Parathyroid adenoma (tissue), 2 donors: ENCODE data around the gene ARIH1.

Experiments
- H2AFZ ChIP-seq: fragments of 300-600 bp; sonication (generic); one replicate; pipeline ENCODE4 v1.7.0; 2017; ENCODE audit warnings: antibody characterized with exemption, mild to moderate bottlenecking
- H3K27ac ChIP-seq: fragments of 300-600 bp; sonication (generic); one replicate; pipeline ENCODE4 v1.7.0; 2017
- H3K27me3 ChIP-seq: fragments of 300-600 bp; sonication (generic); one replicate; pipeline ENCODE4 v1.7.0; 2017; ENCODE audit warnings: low read length; ENCODE audit not compliant: control insufficient read depth, insufficient read depth
- H3K36me3 ChIP-seq: fragments of 300-600 bp; sonication (generic); one replicate; pipeline ENCODE4 v1.7.0; 2017; ENCODE audit warnings: low read length; ENCODE audit not compliant: control insufficient read depth, insufficient read depth
- H3K4me1 ChIP-seq: fragments of 300-600 bp; sonication (generic); one replicate; pipeline ENCODE4 v1.7.0; 2017; ENCODE audit warnings: control low read depth
- H3K4me2 ChIP-seq: fragments of 300-600 bp; sonication (generic); one replicate; pipeline ENCODE4 v1.7.0; 2017; ENCODE audit warnings: low read length
- H3K4me3 ChIP-seq: fragments of 300-600 bp; sonication (generic); one replicate; pipeline ENCODE4 v1.7.0; 2017; ENCODE audit warnings: low read depth, low read length
- H3K79me2 ChIP-seq: fragments of 300-600 bp; sonication (generic); one replicate; pipeline ENCODE4 v1.7.0; 2017; ENCODE audit warnings: control low read depth
- H3K9ac ChIP-seq: fragments of 300-600 bp; sonication (generic); one replicate; pipeline ENCODE4 v1.7.0; 2017; ENCODE audit warnings: mild to moderate bottlenecking
- H3K9me3 ChIP-seq: fragments of 300-600 bp; sonication (generic); one replicate; pipeline ENCODE4 v1.7.0; 2017; ENCODE audit warnings: low read length; ENCODE audit not compliant: control insufficient read depth
- TF ChIP-seq, protein P1 (sequence below): fragments of 300-600 bp; sonication (generic); IDR thresholded peaks from one replicate; pipeline ENCODE4 v1.7.0; 2017; ENCODE audit warnings: antibody characterized with exemption, mild to moderate bottlenecking
- donor health status: primary hyperparathyroidism.

ARIH1 gene

DNA sequence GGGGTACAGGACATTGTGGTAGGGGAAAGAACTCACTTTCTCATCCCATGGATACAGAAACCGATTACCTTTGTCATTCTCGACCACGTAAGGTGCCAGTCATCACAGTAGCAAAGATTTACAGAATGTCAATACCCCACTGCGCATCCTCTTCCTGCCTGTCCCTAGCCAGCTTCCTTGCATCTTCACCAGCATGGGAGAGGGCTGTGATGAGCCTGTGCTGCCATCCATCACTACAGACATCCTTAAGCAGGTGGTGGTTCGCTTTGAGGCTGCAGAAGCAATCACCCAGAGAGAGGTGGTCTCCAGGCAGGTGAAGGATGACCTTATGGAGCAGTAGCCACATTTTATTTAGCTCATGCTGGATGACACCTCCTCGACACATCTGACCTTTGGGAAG lies 23.3 kb upstream of the ARIH1 start:
- Histone ChIP-seq H3K9ac (no peak overlapping the region), H2AFZ (no peak overlapping the region), H3K27me3 (no peaks in the 10 kb centered on the region), H3K4me2 (no peak overlapping the region), H3K79me2 (no peaks in the 10 kb centered on the region), H3K4me1 (no peaks in the 10 kb centered on the region), H3K27ac (no peak overlapping the region), H3K9me3 (no peaks in the 10 kb centered on the region), H3K4me3 (no peak overlapping the region), H3K36me3 (no peaks in the 10 kb centered on the region)
- TF ChIP-seq, protein P1, sequence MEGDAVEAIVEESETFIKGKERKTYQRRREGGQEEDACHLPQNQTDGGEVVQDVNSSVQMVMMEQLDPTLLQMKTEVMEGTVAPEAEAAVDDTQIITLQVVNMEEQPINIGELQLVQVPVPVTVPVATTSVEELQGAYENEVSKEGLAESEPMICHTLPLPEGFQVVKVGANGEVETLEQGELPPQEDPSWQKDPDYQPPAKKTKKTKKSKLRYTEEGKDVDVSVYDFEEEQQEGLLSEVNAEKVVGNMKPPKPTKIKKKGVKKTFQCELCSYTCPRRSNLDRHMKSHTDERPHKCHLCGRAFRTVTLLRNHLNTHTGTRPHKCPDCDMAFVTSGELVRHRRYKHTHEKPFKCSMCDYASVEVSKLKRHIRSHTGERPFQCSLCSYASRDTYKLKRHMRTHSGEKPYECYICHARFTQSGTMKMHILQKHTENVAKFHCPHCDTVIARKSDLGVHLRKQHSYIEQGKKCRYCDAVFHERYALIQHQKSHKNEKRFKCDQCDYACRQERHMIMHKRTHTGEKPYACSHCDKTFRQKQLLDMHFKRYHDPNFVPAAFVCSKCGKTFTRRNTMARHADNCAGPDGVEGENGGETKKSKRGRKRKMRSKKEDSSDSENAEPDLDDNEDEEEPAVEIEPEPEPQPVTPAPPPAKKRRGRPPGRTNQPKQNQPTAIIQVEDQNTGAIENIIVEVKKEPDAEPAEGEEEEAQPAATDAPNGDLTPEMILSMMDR = no peak

DNA sequence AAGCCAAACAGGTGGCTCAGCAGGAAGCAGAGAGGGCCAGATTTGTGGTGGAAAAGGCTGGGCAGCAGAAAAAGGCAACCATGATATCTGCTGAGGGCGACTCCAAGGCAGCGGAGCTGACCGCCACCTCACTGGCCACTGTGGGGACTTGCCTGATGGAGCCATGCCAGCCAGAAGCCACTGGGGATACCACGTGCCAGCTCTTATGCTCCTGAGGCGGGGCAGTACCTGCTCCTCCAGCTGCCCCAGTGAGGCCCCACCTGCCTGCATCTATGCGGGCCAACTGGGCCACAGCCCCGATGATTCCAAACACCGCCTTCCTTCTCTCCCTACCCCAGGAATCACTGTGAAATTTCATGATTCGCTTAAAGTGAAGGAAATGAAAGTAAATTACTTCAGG lies 22.9 kb upstream of the ARIH1 start:
- Histone ChIP-seq H3K4me3 (no peak overlapping the region), H3K9me3 (no peaks in the 10 kb centered on the region), H3K79me2 (no peaks in the 10 kb centered on the region), H2AFZ (no peak overlapping the region), H3K9ac (no peak overlapping the region), H3K27ac (no peak overlapping the region), H3K27me3 (no peaks in the 10 kb centered on the region), H3K36me3 (no peaks in the 10 kb centered on the region), H3K4me2 (no peak overlapping the region), H3K4me1 (no peaks in the 10 kb centered on the region)
- TF ChIP-seq, protein P1 = no peak

DNA sequence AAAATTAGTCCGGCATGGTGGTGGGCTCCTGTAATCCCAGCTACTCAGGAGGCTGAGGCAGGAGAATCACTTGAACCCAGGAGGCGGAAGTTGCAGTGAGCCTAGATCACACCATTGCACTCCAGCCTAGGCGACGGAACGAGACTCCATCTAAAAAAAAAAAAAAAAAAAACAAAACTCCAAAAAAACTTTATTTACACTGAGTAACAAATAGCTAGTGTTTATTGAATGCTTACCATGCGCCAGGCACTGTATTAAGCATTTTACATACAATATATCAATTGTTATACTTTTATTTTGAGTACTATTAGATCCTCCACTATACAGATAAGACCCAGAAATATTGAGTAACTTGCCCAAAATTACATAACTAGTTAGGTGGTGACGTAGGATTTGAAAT lies 17.4 kb upstream of the ARIH1 start:
- Histone ChIP-seq H3K27me3 (no peaks in the 10 kb centered on the region), H2AFZ (no peak overlapping the region), H3K79me2 (no peaks in the 10 kb centered on the region), H3K4me3 (no peak overlapping the region), H3K27ac (no peak overlapping the region), H3K9me3 (no peaks in the 10 kb centered on the region), H3K4me2 (no peak overlapping the region), H3K9ac (no peak overlapping the region), H3K4me1 (no peaks in the 10 kb centered on the region), H3K36me3 (no peaks in the 10 kb centered on the region)
- TF ChIP-seq, protein P1 = no peak

DNA sequence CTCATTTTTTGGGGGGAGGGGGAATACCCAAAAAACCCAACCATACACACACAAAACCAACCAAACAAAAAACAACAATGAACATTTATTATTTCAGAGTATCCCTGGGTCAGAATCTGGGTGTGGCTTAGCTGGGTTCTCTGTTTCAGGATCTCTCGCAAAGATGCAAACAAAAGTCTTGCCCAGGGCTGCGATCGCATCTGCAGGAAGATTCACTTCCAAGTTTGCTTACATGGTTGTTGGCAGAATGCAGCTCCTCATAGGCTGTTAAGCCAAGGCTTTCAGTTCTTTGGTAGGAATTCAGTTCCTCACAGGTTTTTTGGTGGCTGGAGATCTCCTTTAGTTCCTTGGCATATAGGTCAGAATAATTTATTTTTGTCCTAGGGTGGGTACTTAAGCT lies 13.7 kb upstream of the ARIH1 start:
- Histone ChIP-seq H2AFZ (no peak overlapping the region), H3K9ac (no peak overlapping the region), H3K4me3 (no peak overlapping the region), H3K4me1 (no peaks in the 10 kb centered on the region), H3K27me3 (no peaks in the 10 kb centered on the region), H3K4me2 (no peak overlapping the region), H3K79me2 (no peaks in the 10 kb centered on the region), H3K36me3 (no peaks in the 10 kb centered on the region), H3K27ac (no peak overlapping the region), H3K9me3 (no peaks in the 10 kb centered on the region)
- TF ChIP-seq, protein P1 = no peak

DNA sequence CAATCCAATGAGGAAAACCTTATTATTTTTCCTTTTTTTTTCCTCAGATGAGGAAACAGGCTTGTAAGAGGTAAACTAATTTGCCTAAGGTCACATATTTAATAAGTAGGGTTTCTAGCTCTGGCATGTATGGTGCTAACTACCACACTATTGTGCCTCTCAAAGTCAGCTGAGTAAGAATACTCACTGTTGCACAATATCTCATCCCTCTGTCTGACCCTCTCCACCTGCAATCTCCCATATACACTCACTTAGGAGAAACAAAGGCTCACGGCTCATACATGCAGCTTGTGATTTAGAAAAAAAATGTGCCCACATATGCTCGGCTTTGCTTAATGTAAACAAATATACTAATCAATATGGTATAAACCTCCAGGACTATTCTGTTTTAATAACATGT lies 10.4 kb upstream of the ARIH1 start:
- H2AFZ ChIP-seq = no peak overlapping the region
- H3K79me2 ChIP-seq = no peaks in the 10 kb centered on the region
- no peaks in the 10 kb centered on the region for H3K36me3 ChIP-seq
- no peak overlapping the region for H3K4me3 ChIP-seq
- no peak overlapping the region for H3K4me2 ChIP-seq
- H3K9me3 ChIP-seq = no peaks in the 10 kb centered on the region
- no peak overlapping the region for H3K27ac ChIP-seq
- H3K4me1 ChIP-seq = no peaks in the 10 kb centered on the region
- H3K27me3 ChIP-seq = no peaks in the 10 kb centered on the region
- TF ChIP-seq, protein P1 = no peak
- no peak overlapping the region for H3K9ac ChIP-seq
